ENCODE data around the gene SPATA18.

- TF ChIP-seq, protein P1, sequence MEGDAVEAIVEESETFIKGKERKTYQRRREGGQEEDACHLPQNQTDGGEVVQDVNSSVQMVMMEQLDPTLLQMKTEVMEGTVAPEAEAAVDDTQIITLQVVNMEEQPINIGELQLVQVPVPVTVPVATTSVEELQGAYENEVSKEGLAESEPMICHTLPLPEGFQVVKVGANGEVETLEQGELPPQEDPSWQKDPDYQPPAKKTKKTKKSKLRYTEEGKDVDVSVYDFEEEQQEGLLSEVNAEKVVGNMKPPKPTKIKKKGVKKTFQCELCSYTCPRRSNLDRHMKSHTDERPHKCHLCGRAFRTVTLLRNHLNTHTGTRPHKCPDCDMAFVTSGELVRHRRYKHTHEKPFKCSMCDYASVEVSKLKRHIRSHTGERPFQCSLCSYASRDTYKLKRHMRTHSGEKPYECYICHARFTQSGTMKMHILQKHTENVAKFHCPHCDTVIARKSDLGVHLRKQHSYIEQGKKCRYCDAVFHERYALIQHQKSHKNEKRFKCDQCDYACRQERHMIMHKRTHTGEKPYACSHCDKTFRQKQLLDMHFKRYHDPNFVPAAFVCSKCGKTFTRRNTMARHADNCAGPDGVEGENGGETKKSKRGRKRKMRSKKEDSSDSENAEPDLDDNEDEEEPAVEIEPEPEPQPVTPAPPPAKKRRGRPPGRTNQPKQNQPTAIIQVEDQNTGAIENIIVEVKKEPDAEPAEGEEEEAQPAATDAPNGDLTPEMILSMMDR (IDR thresholded peaks at IDR 0.05; ENCODE audit: insufficient read depth, low read length, poor library complexity, severe bottlenecking), result no peak
- TF ChIP-seq EZH2phosphoT487 (conservative IDR thresholded peaks at IDR 0.05; ENCODE audit: low read length), result no peak
Measured at GRCh38 chr4:52006887-52007286, 44.2 kb upstream of the SPATA18 start.
